HepG2 (cell line): ENCODE data around the gene MAP2K7. TPM values are rescaled to one million over a fixed set of nuclear protein-coding genes. Genes with fewer than 3 reads are reported as not detected.

Experiments
- ATRX ChIP-seq: sonication (generic); formaldehyde crosslinking; IDR thresholded peaks from 2 replicates; pipeline ENCODE4 v1.4.0; 2020; ENCODE audit warnings: missing genetic modification reagents, borderline replicate concordance
- CHD2 ChIP-seq: IDR thresholded peaks from 2 replicates; pipeline ENCODE4 v1.6.1; 2011; ENCODE audit warnings: low read depth, low read length, improper control_type of control experiment
- KDM1A ChIP-seq: IDR thresholded peaks from 2 replicates; pipeline ENCODE4 v1.6.1; 2016; ENCODE audit warnings: missing compliant biosample characterization
- PHB2 ChIP-seq: fragments of 450-650 bp; IDR thresholded peaks from 2 replicates; pipeline ENCODE4 v1.6.1; 2018; ENCODE audit not compliant: partially characterized antibody
- REXO4 ChIP-seq: sonication (generic); formaldehyde crosslinking; IDR thresholded peaks from 2 replicates; pipeline ENCODE4 v1.8.0; 2022; ENCODE audit warnings: missing genetic modification reagents, mild to moderate bottlenecking, borderline replicate concordance
- SKI ChIP-seq: fragments of 450-650 bp; IDR thresholded peaks from one replicate; pipeline ENCODE4 v1.6.1; 2018; ENCODE audit warnings: mild to moderate bottlenecking; ENCODE audit not compliant: partially characterized antibody
- SRSF9 ChIP-seq: fragments of 200-400 bp; formaldehyde crosslinking; IDR thresholded peaks from 2 replicates; pipeline ENCODE4 v1.6.1; 2018; ENCODE audit warnings: borderline replicate concordance, mild to moderate bottlenecking, low read depth, low read length; ENCODE audit not compliant: insufficient read depth, poor library complexity, severe bottlenecking
- TEAD2 ChIP-seq: sonication (generic); formaldehyde crosslinking; IDR thresholded peaks from 2 replicates; pipeline ENCODE4 v1.9.0; 2021; ENCODE audit warnings: missing genetic modification reagents
- ZKSCAN1 ChIP-seq: fragments of 150-350 bp; IDR thresholded peaks from 2 replicates; pipeline ENCODE4 v1.6.1; 2014; ENCODE audit warnings: low read length
- ZNF17 ChIP-seq: sonication (generic); formaldehyde crosslinking; IDR thresholded peaks from 2 replicates; pipeline ENCODE4 v1.5.0; 2020; ENCODE audit warnings: mild to moderate bottlenecking, missing genetic modification reagents
- ZNF205 ChIP-seq: IDR thresholded peaks from 2 replicates; pipeline ENCODE4 v1.6.1; 2018; ENCODE audit warnings: missing biosample characterization, missing genetic modification reagents
- ZNF335 ChIP-seq: sonication (generic); formaldehyde crosslinking; IDR thresholded peaks from 2 replicates; pipeline ENCODE4 v1.4.0; 2020; ENCODE audit warnings: missing genetic modification reagents
- ZNF589 ChIP-seq: sonication (generic); formaldehyde crosslinking; conservative IDR thresholded peaks from 2 replicates; pipeline ENCODE4 v1.8.0; 2022; ENCODE audit warnings: mild to moderate bottlenecking, moderate library complexity, missing genetic modification reagents
- polyA plus RNA-seq, 8 experiments: library from polyadenylated mRNA; depleted of rRNA in 3 of 8; stranded (reverse) in 7 of 8; unstranded in 1 of 8; fragments of >200 nt; fragmentation: Illumina TruSeq in 4 of 8; extraction: Trizol in 4 of 8; gene quantifications; 2 replicates each; pipeline versions ENCODE4 v1.2.1 to v1.2.3, GENCODE V29; 2011 to 2016; ENCODE audit warnings: low read depth in 4 of 8, missing spikeins in 1 of 8, mixed read lengths in 1 of 8; ENCODE audit not compliant: insufficient read depth in 1 of 8
- total RNA-seq, 5 experiments: library from RNA; depleted of rRNA; stranded (reverse); fragments of >200 nt; fragmentation: Illumina TruSeq; extraction: Trizol; gene quantifications; 2 replicates each; pipeline ENCODE4 v1.2.3, GENCODE V29; 2016; ENCODE audit warnings: low read depth in 1 of 5
- TF ChIP-seq, protein P1 (sequence below): IDR thresholded peaks from 2 replicates; pipeline ENCODE4 v1.6.1; 2012; ENCODE audit warnings: low read length, improper control_type of control experiment
- TF ChIP-seq, protein P2 (sequence below): sonication (generic); formaldehyde crosslinking; IDR thresholded peaks from 2 replicates; pipeline ENCODE4; 2020; ENCODE audit warnings: missing genetic modification reagents, mild to moderate bottlenecking, borderline replicate concordance
- TF ChIP-seq, protein P3 (sequence below): sonication (generic); formaldehyde crosslinking; IDR thresholded peaks from 2 replicates; pipeline ENCODE4 v1.4.0; 2020; ENCODE audit warnings: low read depth, mild to moderate bottlenecking, missing genetic modification reagents
- TF ChIP-seq, protein P4 (sequence below): sonication (generic); formaldehyde crosslinking; conservative IDR thresholded peaks from 2 replicates; pipeline ENCODE4 v1.8.0; 2022; ENCODE audit warnings: low read depth, missing genetic modification reagents
- TF ChIP-seq, protein P5 (sequence below): sonication (generic); formaldehyde crosslinking; IDR thresholded peaks from 2 replicates; pipeline ENCODE4 v1.4.0; 2020; ENCODE audit warnings: mild to moderate bottlenecking, missing genetic modification reagents, borderline replicate concordance

MAP2K7 gene
- total and polyA plus RNA-seq, 2 of the 13 experiments (the other 11 are each of a cell fraction or from before 2014, with no cell fraction given), result 9.0 to 10.8 TPM

DNA sequence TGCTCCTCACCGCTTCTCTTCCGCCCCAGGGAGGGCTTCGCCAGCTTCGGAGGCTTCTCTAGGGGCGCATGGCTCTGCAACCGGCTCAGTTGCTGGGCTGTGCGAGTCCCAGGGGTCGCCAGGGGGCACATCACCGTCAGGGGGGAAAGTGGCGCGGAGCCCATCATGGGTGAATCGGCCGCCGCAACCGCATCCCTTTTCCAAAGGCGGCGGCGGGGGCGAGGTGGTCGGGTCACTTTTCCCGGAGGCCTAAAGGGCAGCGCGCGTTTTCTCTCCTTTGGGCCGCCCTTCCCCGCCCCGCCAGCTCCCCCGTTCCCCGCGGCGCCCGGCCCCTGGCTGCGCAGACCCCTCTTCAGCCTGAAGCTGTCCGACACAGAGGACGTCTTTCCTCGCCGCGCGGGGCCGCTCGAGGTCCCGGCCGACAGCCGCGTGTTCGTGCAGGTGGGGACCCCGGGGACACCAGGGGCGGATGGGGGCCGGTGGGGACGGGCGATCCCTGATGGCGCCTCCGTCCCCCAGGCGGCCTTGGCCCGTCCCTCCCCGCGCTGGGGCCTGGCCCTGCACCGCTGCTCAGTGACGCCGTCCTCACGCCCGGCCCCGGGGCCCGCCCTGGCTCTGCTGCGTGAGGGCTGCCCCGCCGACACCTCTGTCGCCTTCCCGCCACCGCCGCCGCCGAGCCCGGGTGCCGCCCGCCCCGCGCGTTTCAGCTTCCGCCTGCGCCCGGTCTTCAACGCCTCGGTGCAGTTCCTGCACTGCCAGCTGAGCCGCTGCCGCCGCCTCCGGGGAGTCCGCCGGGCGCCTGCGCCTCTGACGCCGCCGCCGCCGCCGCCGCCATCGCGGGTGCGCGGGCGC is 12.7 kb downstream of the MAP2K7 start (continued):
- TF ChIP-seq, protein P1, sequence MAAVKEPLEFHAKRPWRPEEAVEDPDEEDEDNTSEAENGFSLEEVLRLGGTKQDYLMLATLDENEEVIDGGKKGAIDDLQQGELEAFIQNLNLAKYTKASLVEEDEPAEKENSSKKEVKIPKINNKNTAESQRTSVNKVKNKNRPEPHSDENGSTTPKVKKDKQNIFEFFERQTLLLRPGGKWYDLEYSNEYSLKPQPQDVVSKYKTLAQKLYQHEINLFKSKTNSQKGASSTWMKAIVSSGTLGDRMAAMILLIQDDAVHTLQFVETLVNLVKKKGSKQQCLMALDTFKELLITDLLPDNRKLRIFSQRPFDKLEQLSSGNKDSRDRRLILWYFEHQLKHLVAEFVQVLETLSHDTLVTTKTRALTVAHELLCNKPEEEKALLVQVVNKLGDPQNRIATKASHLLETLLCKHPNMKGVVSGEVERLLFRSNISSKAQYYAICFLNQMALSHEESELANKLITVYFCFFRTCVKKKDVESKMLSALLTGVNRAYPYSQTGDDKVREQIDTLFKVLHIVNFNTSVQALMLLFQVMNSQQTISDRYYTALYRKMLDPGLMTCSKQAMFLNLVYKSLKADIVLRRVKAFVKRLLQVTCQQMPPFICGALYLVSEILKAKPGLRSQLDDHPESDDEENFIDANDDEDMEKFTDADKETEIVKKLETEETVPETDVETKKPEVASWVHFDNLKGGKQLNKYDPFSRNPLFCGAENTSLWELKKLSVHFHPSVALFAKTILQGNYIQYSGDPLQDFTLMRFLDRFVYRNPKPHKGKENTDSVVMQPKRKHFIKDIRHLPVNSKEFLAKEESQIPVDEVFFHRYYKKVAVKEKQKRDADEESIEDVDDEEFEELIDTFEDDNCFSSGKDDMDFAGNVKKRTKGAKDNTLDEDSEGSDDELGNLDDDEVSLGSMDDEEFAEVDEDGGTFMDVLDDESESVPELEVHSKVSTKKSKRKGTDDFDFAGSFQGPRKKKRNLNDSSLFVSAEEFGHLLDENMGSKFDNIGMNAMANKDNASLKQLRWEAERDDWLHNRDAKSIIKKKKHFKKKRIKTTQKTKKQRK, result no peak
- no peak for TF ChIP-seq ZNF589 (CRISPR knock-in tag)
- no peak for TF ChIP-seq ZNF17
- no peak for TF ChIP-seq ZNF205
- no peak for TF ChIP-seq KDM1A (CRISPR knock-in tag)
- TF ChIP-seq, protein P2, sequence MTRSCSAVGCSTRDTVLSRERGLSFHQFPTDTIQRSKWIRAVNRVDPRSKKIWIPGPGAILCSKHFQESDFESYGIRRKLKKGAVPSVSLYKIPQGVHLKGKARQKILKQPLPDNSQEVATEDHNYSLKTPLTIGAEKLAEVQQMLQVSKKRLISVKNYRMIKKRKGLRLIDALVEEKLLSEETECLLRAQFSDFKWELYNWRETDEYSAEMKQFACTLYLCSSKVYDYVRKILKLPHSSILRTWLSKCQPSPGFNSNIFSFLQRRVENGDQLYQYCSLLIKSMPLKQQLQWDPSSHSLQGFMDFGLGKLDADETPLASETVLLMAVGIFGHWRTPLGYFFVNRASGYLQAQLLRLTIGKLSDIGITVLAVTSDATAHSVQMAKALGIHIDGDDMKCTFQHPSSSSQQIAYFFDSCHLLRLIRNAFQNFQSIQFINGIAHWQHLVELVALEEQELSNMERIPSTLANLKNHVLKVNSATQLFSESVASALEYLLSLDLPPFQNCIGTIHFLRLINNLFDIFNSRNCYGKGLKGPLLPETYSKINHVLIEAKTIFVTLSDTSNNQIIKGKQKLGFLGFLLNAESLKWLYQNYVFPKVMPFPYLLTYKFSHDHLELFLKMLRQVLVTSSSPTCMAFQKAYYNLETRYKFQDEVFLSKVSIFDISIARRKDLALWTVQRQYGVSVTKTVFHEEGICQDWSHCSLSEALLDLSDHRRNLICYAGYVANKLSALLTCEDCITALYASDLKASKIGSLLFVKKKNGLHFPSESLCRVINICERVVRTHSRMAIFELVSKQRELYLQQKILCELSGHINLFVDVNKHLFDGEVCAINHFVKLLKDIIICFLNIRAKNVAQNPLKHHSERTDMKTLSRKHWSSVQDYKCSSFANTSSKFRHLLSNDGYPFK (CRISPR knock-in tag), result 0 out of 2 replicates have a peak, but pooled peaks have one; percentile 30
- no peak for TF ChIP-seq ZNF335
- no peak for TF ChIP-seq SRSF9
- TF ChIP-seq, protein P3, sequence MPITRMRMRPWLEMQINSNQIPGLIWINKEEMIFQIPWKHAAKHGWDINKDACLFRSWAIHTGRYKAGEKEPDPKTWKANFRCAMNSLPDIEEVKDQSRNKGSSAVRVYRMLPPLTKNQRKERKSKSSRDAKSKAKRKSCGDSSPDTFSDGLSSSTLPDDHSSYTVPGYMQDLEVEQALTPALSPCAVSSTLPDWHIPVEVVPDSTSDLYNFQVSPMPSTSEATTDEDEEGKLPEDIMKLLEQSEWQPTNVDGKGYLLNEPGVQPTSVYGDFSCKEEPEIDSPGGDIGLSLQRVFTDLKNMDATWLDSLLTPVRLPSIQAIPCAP (CRISPR knock-in tag), result no peak
- TF ChIP-seq PHB2, result no peak
- TF ChIP-seq ZKSCAN1, result no peak
- TF ChIP-seq SKI, result peak; percentile 35
- no peak for TF ChIP-seq REXO4
- no peak for TF ChIP-seq ATRX
- TF ChIP-seq, protein P4, sequence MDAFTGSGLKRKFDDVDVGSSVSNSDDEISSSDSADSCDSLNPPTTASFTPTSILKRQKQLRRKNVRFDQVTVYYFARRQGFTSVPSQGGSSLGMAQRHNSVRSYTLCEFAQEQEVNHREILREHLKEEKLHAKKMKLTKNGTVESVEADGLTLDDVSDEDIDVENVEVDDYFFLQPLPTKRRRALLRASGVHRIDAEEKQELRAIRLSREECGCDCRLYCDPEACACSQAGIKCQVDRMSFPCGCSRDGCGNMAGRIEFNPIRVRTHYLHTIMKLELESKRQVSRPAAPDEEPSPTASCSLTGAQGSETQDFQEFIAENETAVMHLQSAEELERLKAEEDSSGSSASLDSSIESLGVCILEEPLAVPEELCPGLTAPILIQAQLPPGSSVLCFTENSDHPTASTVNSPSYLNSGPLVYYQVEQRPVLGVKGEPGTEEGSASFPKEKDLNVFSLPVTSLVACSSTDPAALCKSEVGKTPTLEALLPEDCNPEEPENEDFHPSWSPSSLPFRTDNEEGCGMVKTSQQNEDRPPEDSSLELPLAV, result no peak
- TF ChIP-seq, protein P5, sequence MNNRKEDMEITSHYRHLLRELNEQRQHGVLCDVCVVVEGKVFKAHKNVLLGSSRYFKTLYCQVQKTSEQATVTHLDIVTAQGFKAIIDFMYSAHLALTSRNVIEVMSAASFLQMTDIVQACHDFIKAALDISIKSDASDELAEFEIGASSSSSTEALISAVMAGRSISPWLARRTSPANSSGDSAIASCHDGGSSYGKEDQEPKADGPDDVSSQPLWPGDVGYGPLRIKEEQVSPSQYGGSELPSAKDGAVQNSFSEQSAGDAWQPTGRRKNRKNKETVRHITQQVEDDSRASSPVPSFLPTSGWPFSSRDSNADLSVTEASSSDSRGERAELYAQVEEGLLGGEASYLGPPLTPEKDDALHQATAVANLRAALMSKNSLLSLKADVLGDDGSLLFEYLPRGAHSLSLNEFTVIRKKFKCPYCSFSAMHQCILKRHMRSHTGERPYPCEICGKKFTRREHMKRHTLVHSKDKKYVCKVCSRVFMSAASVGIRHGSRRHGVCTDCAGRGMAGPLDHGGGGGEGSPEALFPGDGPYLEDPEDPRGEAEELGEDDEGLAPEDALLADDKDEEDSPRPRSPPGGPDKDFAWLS, result no peak
- TF ChIP-seq TEAD2 (CRISPR knock-in tag), result no peak
- TF ChIP-seq CHD2, result no peak
